ENCODE data around the gene PTPRM. TPM values are rescaled to one million over a fixed set of nuclear protein-coding genes. Genes with fewer than 3 reads are reported as not detected.

The PTPRM gene
- total and polyA plus RNA-seq, 2 experiments from 2014 or later: 1.6 to 5.3 TPM

- H2AFZ ChIP-seq: no peak overlapping the region
- no peaks in the 10 kb centered on the region for H3K27me3 ChIP-seq (ENCODE audit: insufficient read depth)
- no peak overlapping the region for H3K4me3 ChIP-seq
- Mint-ChIP-seq H3K36me3 (ENCODE audit: low read depth) (peaks cover 15% of the 10 kb centered on the region; the same call in 2 of the 3 replicates), H3K27me3 (ENCODE audit: insufficient read depth, low read depth, poor library complexity) (peaks cover 2% of the 10 kb centered on the region), H3K27ac (no peak overlapping the region), H3K9me3 (peaks cover 27% of the 10 kb centered on the region), H3K4me3 (no peak overlapping the region), H3K4me1 (peaks cover 6% of the 10 kb centered on the region; the same call in 2 of the 3 replicates)
- H3K36me3 ChIP-seq (ENCODE audit: insufficient read depth): peaks cover 8% of the 10 kb centered on the region; the same call in 1 of the 2 replicates
- TF ChIP-seq ZNF331 (CRISPR knock-in tag; IDR thresholded peaks at IDR 0.05; ENCODE audit: low read depth): no peak
- TF ChIP-seq POLR2AphosphoS5 (IDR thresholded peaks at IDR 0.05; ENCODE audit: low read depth): no peak
- no peak for TF ChIP-seq CREB1 (CRISPR knock-in tag; IDR thresholded peaks at IDR 0.05; ENCODE audit: low read depth)
- H3F3A ChIP-seq (replicated peaks; ENCODE audit: low read depth): no peaks in the 10 kb centered on the region
- H3K4me2 ChIP-seq: no peak overlapping the region
- H3K27ac ChIP-seq (ENCODE audit: low read depth): no peak overlapping the region
- no peak for ATAC-seq
- DNase-seq (ENCODE audit: low spot score): no peak
- no peaks in the 10 kb centered on the region; the same call in 1 of the 2 replicates for H3K9me2 ChIP-seq (ENCODE audit: insufficient read depth)
- no peaks in the 10 kb centered on the region for H3K4me1 ChIP-seq (ENCODE audit: insufficient read depth)
- no peaks in the 10 kb centered on the region for H4K20me1 ChIP-seq (replicated peaks; ENCODE audit: insufficient read depth)
- no peaks in the 10 kb centered on the region for H3K79me2 ChIP-seq (replicated peaks; ENCODE audit: insufficient read depth)
These were observed 277.3 kb downstream of the PTPRM start for GRCh38 chr18:7844418-7844817.

DNA sequence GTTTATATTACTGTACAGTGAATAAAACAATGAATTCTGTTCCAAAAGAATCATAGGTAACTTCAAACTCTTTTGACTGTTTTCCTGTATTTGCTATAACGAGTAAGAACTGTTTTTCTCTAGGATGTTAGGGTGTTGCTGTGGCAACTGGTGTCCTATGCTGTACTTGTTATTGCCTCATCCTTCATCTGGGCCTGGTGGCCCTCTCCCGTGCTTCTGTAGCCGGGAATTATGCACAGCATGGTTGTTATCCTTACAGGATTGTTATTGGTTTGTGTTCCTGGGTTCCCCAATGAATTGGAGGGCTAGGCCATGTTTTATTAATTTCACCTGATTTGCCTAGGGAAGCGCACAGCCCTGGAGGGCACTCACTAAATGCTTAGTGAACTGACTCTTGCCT lies 279.2 kb downstream of the PTPRM start:
- no peak overlapping the region for H2AFZ ChIP-seq
- no peaks in the 10 kb centered on the region for H3K4me1 ChIP-seq (ENCODE audit: insufficient read depth)
- H3K27me3 ChIP-seq (ENCODE audit: insufficient read depth): no peaks in the 10 kb centered on the region
- Mint-ChIP-seq H3K9me3 (peaks cover 31% of the 10 kb centered on the region), H3K4me3 (no peak overlapping the region), H3K36me3 (ENCODE audit: low read depth) (peaks cover 15% of the 10 kb centered on the region; the same call in 2 of the 3 replicates), H3K27me3 (ENCODE audit: insufficient read depth, low read depth, poor library complexity) (peaks cover 2% of the 10 kb centered on the region), H3K4me1 (peaks cover 6% of the 10 kb centered on the region; the same call in 2 of the 3 replicates), H3K27ac (no peak overlapping the region)
- no peak overlapping the region for H3K4me3 ChIP-seq
- H3K79me2 ChIP-seq (replicated peaks; ENCODE audit: insufficient read depth): no peaks in the 10 kb centered on the region
- no peak overlapping the region for H3K27ac ChIP-seq (ENCODE audit: low read depth)
- H3K4me2 ChIP-seq: no peak overlapping the region
- ATAC-seq: no peak
- H4K20me1 ChIP-seq (replicated peaks; ENCODE audit: insufficient read depth): no peaks in the 10 kb centered on the region
- DNase-seq (ENCODE audit: low spot score): no peak
- H3K9me2 ChIP-seq (ENCODE audit: insufficient read depth): no peaks in the 10 kb centered on the region; the same call in 1 of the 2 replicates
- no peaks in the 10 kb centered on the region for H3F3A ChIP-seq (replicated peaks; ENCODE audit: low read depth)
- H3K36me3 ChIP-seq (ENCODE audit: insufficient read depth): peaks cover 8% of the 10 kb centered on the region; the same call in 1 of the 2 replicates
- TF ChIP-seq POLR2AphosphoS5 (IDR thresholded peaks at IDR 0.05; ENCODE audit: low read depth) (no peak), CREB1 (CRISPR knock-in tag; IDR thresholded peaks at IDR 0.05; ENCODE audit: low read depth) (no peak), ZNF331 (CRISPR knock-in tag; IDR thresholded peaks at IDR 0.05; ENCODE audit: low read depth) (no peak), NANOG (IDR thresholded peaks at IDR 0.05; ENCODE audit: borderline replicate concordance) (no peak), JUNB (IDR thresholded peaks at IDR 0.05; ENCODE audit: unreplicated experiment) (no peak), STAT1 (IDR thresholded peaks at IDR 0.05; ENCODE audit: unreplicated experiment) (no peak), ZNF114 (CRISPR knock-in tag; IDR thresholded peaks at IDR 0.05) (no peak), EZH2 (IDR thresholded peaks at IDR 0.05; ENCODE audit: low read depth, unreplicated experiment) (no peak)
- TF ChIP-seq, protein P1, sequence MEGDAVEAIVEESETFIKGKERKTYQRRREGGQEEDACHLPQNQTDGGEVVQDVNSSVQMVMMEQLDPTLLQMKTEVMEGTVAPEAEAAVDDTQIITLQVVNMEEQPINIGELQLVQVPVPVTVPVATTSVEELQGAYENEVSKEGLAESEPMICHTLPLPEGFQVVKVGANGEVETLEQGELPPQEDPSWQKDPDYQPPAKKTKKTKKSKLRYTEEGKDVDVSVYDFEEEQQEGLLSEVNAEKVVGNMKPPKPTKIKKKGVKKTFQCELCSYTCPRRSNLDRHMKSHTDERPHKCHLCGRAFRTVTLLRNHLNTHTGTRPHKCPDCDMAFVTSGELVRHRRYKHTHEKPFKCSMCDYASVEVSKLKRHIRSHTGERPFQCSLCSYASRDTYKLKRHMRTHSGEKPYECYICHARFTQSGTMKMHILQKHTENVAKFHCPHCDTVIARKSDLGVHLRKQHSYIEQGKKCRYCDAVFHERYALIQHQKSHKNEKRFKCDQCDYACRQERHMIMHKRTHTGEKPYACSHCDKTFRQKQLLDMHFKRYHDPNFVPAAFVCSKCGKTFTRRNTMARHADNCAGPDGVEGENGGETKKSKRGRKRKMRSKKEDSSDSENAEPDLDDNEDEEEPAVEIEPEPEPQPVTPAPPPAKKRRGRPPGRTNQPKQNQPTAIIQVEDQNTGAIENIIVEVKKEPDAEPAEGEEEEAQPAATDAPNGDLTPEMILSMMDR (conservative IDR thresholded peaks at IDR 0.05; ENCODE audit: low read depth in 2 of 2): no peak
- TF ChIP-seq, protein P2, sequence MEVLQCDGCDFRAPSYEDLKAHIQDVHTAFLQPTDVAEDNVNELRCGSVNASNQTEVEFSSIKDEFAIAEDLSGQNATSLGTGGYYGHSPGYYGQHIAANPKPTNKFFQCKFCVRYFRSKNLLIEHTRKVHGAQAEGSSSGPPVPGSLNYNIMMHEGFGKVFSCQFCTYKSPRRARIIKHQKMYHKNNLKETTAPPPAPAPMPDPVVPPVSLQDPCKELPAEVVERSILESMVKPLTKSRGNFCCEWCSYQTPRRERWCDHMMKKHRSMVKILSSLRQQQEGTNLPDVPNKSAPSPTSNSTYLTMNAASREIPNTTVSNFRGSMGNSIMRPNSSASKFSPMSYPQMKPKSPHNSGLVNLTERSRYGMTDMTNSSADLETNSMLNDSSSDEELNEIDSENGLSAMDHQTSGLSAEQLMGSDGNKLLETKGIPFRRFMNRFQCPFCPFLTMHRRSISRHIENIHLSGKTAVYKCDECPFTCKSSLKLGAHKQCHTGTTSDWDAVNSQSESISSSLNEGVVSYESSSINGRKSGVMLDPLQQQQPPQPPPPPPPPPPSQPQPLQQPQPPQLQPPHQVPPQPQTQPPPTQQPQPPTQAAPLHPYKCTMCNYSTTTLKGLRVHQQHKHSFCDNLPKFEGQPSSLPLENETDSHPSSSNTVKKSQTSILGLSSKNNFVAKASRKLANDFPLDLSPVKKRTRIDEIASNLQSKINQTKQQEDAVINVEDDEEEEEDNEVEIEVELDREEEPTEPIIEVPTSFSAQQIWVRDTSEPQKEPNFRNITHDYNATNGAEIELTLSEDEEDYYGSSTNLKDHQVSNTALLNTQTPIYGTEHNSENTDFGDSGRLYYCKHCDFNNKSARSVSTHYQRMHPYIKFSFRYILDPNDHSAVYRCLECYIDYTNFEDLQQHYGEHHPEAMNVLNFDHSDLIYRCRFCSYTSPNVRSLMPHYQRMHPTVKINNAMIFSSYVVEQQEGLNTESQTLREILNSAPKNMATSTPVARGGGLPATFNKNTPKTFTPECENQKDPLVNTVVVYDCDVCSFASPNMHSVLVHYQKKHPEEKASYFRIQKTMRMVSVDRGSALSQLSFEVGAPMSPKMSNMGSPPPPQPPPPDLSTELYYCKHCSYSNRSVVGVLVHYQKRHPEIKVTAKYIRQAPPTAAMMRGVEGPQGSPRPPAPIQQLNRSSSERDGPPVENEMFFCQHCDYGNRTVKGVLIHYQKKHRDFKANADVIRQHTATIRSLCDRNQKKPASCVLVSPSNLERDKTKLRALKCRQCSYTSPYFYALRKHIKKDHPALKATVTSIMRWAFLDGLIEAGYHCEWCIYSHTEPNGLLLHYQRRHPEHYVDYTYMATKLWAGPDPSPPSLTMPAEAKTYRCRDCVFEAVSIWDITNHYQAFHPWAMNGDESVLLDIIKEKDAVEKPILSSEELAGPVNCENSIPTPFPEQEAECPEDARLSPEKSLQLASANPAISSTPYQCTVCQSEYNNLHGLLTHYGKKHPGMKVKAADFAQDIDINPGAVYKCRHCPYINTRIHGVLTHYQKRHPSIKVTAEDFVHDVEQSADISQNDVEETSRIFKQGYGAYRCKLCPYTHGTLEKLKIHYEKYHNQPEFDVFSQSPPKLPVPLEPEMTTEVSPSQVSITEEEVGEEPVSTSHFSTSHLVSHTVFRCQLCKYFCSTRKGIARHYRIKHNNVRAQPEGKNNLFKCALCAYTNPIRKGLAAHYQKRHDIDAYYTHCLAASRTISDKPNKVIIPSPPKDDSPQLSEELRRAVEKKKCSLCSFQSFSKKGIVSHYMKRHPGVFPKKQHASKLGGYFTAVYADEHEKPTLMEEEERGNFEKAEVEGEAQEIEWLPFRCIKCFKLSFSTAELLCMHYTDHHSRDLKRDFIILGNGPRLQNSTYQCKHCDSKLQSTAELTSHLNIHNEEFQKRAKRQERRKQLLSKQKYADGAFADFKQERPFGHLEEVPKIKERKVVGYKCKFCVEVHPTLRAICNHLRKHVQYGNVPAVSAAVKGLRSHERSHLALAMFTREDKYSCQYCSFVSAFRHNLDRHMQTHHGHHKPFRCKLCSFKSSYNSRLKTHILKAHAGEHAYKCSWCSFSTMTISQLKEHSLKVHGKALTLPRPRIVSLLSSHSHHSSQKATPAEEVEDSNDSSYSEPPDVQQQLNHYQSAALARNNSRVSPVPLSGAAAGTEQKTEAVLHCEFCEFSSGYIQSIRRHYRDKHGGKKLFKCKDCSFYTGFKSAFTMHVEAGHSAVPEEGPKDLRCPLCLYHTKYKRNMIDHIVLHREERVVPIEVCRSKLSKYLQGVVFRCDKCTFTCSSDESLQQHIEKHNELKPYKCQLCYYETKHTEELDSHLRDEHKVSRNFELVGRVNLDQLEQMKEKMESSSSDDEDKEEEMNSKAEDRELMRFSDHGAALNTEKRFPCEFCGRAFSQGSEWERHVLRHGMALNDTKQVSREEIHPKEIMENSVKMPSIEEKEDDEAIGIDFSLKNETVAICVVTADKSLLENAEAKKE (CRISPR knock-in tag; IDR thresholded peaks at IDR 0.05): no peak
